HG02623 (cell line): ENCODE data around the gene PLEKHM3.
A peak's percentile ranks its signal among the peaks of the same experiment; 100 is the strongest.

ENCODE experiments used
- ATAC-seq: cut with Tn5 transposase; IDR thresholded peaks from one replicate; pipeline ENCODE4 v1.9.1; 2021; ENCODE audit warnings: moderate library complexity; ENCODE audit not compliant: unreplicated experiment

The PLEKHM3 gene

DNA sequence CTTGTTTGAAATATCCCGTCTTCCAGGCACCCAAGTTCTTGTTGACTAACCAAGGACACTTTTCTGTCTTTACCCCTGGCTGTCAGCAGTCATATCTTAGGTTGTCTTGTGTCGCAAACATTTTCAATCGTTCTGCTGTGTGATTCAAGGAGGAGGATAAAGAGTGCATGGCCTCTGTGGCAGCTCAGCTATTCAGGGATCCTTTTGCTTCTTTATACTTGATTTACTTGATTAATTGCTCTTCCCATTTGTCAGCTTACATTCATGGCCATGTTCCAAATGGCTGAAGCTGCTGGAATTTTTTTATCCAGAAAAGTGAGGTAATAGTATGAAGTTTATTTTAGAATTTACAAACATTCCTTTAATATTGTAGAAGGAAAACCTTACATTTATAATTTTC is 158.3 kb downstream of the PLEKHM3 start:
- no peak for ATAC-seq

DNA sequence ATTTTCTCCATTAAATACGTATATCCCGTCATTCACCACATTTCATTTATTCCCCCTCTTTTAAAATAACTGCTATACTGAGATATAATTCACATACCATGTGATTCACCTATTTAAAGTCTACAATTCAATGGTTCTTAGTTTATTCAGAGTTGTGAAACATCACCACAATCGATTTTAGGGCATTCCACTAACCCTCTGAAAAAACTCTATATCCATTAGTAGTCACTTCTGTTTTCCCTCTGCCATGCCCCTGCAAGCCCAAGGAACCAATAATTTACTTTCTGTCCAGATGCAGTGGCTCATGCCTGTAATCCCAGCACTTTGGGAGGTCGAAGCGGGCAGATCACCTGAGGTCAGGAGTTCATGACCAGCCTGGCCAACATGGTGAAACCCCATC is 160.1 kb downstream of the PLEKHM3 start:
- ATAC-seq, result no peak

DNA sequence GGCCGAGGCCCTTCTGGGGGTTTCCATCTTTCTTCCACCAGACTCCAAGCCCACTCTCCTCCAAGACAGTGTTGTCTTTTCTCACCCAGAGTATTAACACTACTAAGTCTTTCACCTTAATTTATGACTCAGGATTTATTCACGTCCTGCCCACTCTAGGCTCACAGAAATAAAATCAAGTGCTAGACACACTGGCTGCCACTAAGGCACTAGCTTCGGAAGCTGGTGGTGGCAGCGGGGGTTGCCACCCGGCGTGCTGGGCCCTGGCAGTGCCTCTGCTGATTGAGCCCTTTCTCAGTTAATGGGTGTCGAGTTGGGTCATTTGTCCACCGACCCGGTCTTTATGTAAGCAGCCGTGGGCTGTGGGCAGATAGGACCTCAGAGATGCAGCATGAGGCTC is 162.0 kb downstream of the PLEKHM3 start:
- no peak for ATAC-seq

GRCh38 chr2:207861789-207862188 is 163.5 kb downstream of the PLEKHM3 start:
- no peak for ATAC-seq

DNA sequence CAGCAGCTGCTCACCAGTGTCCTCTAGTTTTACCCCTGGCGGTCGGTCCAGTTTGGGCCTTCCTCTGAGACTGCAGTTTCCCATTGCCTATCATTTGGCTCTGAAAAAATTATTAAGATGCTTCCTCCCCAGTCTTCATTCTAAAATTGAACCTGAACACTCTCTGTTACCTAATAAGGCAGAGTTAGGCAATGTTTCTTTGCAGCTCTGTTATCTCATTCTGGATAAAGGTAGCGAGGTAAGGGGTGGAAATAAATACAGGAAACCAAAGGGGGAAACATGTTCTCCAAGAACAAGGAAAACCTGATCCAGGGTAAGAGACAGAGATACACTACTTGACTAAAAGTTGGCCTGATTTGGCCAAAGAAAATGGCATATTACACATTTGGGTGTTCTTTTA is 164.6 kb downstream of the PLEKHM3 start:
- ATAC-seq, result no peak

GRCh38 chr2:207855591-207855990 is 169.7 kb downstream of the PLEKHM3 start:
- ATAC-seq, result no peak

- no peak for ATAC-seq
These were observed 170.6 kb downstream of the PLEKHM3 start for GRCh38 chr2:207854484-207855440.

GRCh38 chr2:207852791-207853190 is 172.5 kb downstream of the PLEKHM3 start:
- ATAC-seq, result no peak

DNA sequence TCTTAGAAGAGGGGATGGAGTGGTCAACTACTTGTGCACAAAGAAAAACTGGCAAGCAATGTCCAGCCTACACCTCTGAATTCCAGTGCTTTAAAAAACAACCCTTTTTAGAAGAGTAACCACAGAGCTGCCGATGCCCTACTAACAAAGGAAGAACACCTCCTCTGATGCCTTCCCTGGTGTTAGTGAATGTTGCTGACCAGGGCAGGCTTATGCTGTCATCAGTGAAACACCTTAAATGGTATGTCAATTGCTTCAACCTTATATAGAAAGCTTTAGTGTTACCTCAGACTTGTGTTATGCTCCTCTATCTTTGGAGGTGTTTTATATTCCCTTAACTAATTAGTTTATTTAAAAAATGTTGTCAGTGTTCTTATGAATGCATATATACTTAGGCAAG is 175.9 kb downstream of the PLEKHM3 start:
- ATAC-seq, result no peak

- ATAC-seq, result no peak
These were observed 176.8 kb downstream of the PLEKHM3 start for GRCh38 chr2:207848545-207848928.

DNA sequence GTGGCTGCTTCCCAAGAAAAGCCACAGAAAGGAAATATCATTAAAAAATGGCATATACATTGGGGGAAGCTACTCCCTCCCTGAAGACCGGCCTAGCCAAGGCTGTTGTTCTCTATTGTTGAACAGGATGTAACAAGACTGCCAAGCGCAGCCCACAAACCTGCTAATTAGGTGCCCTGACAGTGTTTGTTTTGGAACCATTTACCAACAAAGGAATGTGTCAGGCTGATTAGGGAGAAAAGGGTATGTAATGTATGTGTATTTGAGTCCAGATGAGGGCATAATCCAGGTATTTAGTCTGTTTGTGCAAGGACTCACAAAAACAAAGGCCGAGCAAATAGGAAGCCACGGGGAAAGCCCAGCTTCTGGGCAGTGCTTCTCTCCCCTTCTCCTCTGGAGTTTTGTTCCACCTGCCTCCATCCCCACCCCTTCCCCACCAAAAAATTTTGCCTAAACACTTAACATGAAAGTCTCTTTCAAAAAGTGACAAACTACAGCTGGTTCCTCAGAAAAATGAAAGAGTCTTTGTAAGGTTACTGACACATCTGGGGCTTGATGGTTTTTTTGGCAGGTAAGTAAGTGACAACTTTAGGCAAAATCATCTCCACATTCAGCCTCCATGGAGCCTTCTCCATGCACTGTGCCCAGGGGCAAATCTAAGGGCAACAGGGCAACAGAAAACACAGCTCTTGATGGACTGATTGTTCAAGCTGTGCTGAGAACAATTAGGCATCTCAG is 177.4 kb downstream of the PLEKHM3 start:
- no peak for ATAC-seq

- ATAC-seq, result no peak
These were observed 178.1 kb downstream of the PLEKHM3 start for GRCh38 chr2:207847098-207847806.

- no peak for ATAC-seq
These were observed 180.0 kb downstream of the PLEKHM3 start for GRCh38 chr2:207845202-207845864.

GRCh38 chr2:207844648-207845047 is 180.7 kb downstream of the PLEKHM3 start:
- ATAC-seq, result no peak

- ATAC-seq, result no peak
These were observed 185.2 kb downstream of the PLEKHM3 start for GRCh38 chr2:207840101-207840500.

GRCh38 chr2:207839575-207839974 is 185.8 kb downstream of the PLEKHM3 start:
- ATAC-seq, result no peak

DNA sequence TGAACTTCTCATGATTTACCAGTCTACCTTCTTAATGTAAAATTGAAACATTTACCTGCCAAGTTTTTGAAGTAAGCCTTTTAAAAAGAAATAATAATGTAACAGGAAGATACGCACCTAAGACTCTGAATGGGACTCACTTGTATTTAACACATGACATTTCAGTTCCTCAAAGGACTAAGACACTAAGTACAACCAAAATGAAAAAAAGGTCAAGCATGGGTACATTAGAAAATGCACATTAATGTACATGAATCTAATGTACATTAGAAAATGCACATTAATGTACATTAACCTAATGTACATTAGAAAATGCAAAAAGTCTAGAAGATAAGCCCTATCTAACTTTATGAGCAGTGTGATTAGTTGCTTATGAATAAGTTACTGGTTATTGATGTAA is 186.3 kb downstream of the PLEKHM3 start:
- ATAC-seq, result no peak

- ATAC-seq, result no peak
These were observed 188.7 kb downstream of the PLEKHM3 start for GRCh38 chr2:207836521-207837133.

GRCh38 chr2:207835805-207836204 is 189.5 kb downstream of the PLEKHM3 start:
- ATAC-seq, result no peak

- ATAC-seq, result peak; percentile 93
These were observed 192.0 kb downstream of the PLEKHM3 start for GRCh38 chr2:207833251-207833751.
